Thyroid gland (tissue), 4 donors: ENCODE measurements around the gene SFRP5.

ENCODE experiments used
- CTCF ChIP-seq, 6 experiments: fragments of 200-600 bp in 3 of 6; fragments of 450-650 bp in 3 of 6; sonication (generic) in 3 of 6; IDR thresholded peaks; one replicate each; pipeline ENCODE4 v1.5.1; 2016 to 2019; ENCODE audit warnings: antibody characterized with exemption in 6 of 6, mild to moderate bottlenecking in 2 of 6, inconsistent platforms in 1 of 6, moderate library complexity in 1 of 6
- POLR2A ChIP-seq, 2 donors: fragments of 450-650 bp; IDR thresholded peaks; one replicate each; pipeline ENCODE4 v1.6.1; 2017; ENCODE audit warnings: antibody characterized with exemption in 2 of 2, mild to moderate bottlenecking in 2 of 2, moderate library complexity in 1 of 2

GRCh38 chr10:97724341-97724941 is 47.4 kb downstream of the SFRP5 start:
- no peak for TF ChIP-seq CTCF (IDR thresholded peaks at IDR 0.05)
- no peak for TF ChIP-seq POLR2A (IDR thresholded peaks at IDR 0.05)
